ENCODE measurements around the gene SHISAL1. TPM values are rescaled to one million over a fixed set of nuclear protein-coding genes. Genes with fewer than 3 reads are reported as not detected.

The SHISAL1 gene
- total RNA-seq, 1 experiment from 2014 or later = 1.6 TPM

GRCh38 chr22:44357296-44357965, 44.7 kb upstream of the SHISAL1 start:
- ChIA-PET CTCF (interaction anchor here (0.7 kb wide), 2 partner anchors 121 to 281 kb away, joined by 3 to 4 read pairs; no protein-coding TSS in a partner anchor), POLR2A (no interaction called here)
- Mint-ChIP-seq H3K9me3 (ENCODE audit: unreplicated experiment) (no peaks in the 10 kb centered on the region), H3K4me1 (ENCODE audit: insufficient read depth, unreplicated experiment) (peaks cover 15% of the 10 kb centered on the region), H3K27me3 (ENCODE audit: insufficient read depth, unreplicated experiment) (no peaks in the 10 kb centered on the region), H3K27ac (ENCODE audit: low read depth, unreplicated experiment) (no peak overlapping the region), H3K36me3 (ENCODE audit: insufficient read depth, unreplicated experiment) (peaks cover 6% of the 10 kb centered on the region), H3K4me3 (ENCODE audit: unreplicated experiment) (no peak overlapping the region)
- BruUV-seq (replicated peaks) = no TSS peak
- intact Hi-C loops (cut with micrococcal nuclease) = no loop called here
- DNase-seq (ENCODE audit: unreplicated experiment) = no peak
- TF ChIP-seq CTCF (IDR thresholded peaks at IDR 0.05; ENCODE audit: unreplicated experiment) = no peak

- CTCF ChIA-PET = no interaction called here
- Mint-ChIP-seq H3K27me3 (ENCODE audit: insufficient read depth, unreplicated experiment) (no peaks in the 10 kb centered on the region), H3K36me3 (ENCODE audit: insufficient read depth, unreplicated experiment) (peaks cover 6% of the 10 kb centered on the region), H3K9me3 (ENCODE audit: unreplicated experiment) (no peaks in the 10 kb centered on the region), H3K4me3 (ENCODE audit: unreplicated experiment) (no peak overlapping the region), H3K27ac (ENCODE audit: low read depth, unreplicated experiment) (peak overlapping the region; percentile 12), H3K4me1 (ENCODE audit: insufficient read depth, unreplicated experiment) (peaks cover 18% of the 10 kb centered on the region)
- TF ChIP-seq CTCF (IDR thresholded peaks at IDR 0.05; ENCODE audit: unreplicated experiment) = no peak
- DNase-seq (ENCODE audit: unreplicated experiment) = no peak
- POLR2A ChIA-PET = no interaction called here
- intact Hi-C loops (cut with micrococcal nuclease) = no loop called here
- BruUV-seq (replicated peaks) = no TSS peak
Measured at GRCh38 chr22:44355716-44356070, 42.9 kb upstream of the SHISAL1 start.

- Mint-ChIP-seq H3K9me3 (ENCODE audit: unreplicated experiment) (no peaks in the 10 kb centered on the region), H3K27ac (ENCODE audit: low read depth, unreplicated experiment) (no peak overlapping the region), H3K4me1 (ENCODE audit: insufficient read depth, unreplicated experiment) (peaks cover 19% of the 10 kb centered on the region), H3K27me3 (ENCODE audit: insufficient read depth, unreplicated experiment) (no peaks in the 10 kb centered on the region), H3K36me3 (ENCODE audit: insufficient read depth, unreplicated experiment) (peaks cover 5% of the 10 kb centered on the region), H3K4me3 (ENCODE audit: unreplicated experiment) (no peak overlapping the region)
- intact Hi-C loops (cut with micrococcal nuclease) = no loop called here
- DNase-seq (ENCODE audit: unreplicated experiment) = no peak
- no peak for TF ChIP-seq CTCF (IDR thresholded peaks at IDR 0.05; ENCODE audit: unreplicated experiment)
- CTCF ChIA-PET = interaction anchor here (0.7 to 1.1 kb wide), 4 partner anchors 14 to 361 kb away, joined by 3 to 4 read pairs (median 3); no protein-coding TSS in a partner anchor
- POLR2A ChIA-PET = no interaction called here
- no TSS peak for BruUV-seq (replicated peaks)
Measured at GRCh38 chr22:44354288-44354687, 41.5 kb upstream of the SHISAL1 start.

- BruUV-seq (replicated peaks) = no TSS peak
- no peaks in the 10 kb centered on the region for H3K36me3 Mint-ChIP-seq (ENCODE audit: insufficient read depth, unreplicated experiment)
- no peak overlapping the region for H3K27ac Mint-ChIP-seq (ENCODE audit: low read depth, unreplicated experiment)
- intact Hi-C loops (cut with micrococcal nuclease) = no loop called here
- no peaks in the 10 kb centered on the region for H3K27me3 Mint-ChIP-seq (ENCODE audit: insufficient read depth, unreplicated experiment)
- H3K4me1 Mint-ChIP-seq (ENCODE audit: insufficient read depth, unreplicated experiment) = peaks cover 19% of the 10 kb centered on the region
- no peak for TF ChIP-seq CTCF (IDR thresholded peaks at IDR 0.05; ENCODE audit: unreplicated experiment)
- no peak for DNase-seq (ENCODE audit: unreplicated experiment)
- no peak overlapping the region for H3K4me3 Mint-ChIP-seq (ENCODE audit: unreplicated experiment)
- CTCF ChIA-PET = interaction anchor here (1.1 kb wide), 1 partner anchor 32 kb away, joined by 3 read pairs; no protein-coding TSS in a partner anchor
- POLR2A ChIA-PET = no interaction called here
- H3K9me3 Mint-ChIP-seq (ENCODE audit: unreplicated experiment) = no peaks in the 10 kb centered on the region
Measured at GRCh38 chr22:44353041-44353440, 40.3 kb upstream of the SHISAL1 start.
